Activated naive CD4-positive, alpha-beta T cell treated with anti-CD3 and anti-CD28 coated beads, Interleukin-2, amount 50 U/mL, for 16 hours (primary cell): ENCODE measurements around the gene COBL.
"Not testable (repeated sequence)": the region's sequence is repeated elsewhere in the genome, so short reads cannot be mapped to it uniquely, and the experiment has no call there.

Experiments used
- DNase-seq: peaks from one replicate; pipeline ENCODE4 v3.0.0-alpha.2; 2020

COBL gene

DNA sequence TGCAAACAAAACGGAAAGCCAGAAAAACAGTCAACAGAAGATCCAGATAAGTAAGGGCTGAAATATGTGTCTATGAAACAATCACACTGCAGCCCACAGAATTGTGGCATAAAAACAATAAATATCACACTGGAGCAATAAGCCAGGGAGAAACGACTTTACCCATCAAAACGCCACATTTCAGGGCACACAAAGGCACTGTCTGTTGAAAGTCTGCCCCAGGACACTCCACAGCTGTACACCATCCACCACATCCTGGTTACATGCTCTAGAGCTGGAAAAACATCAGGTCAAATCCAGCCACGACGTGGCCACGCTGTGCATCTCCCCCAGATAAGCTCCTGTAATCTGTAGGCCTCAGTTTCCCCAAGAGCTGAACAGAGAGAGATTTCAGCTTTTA, 88.7 kb downstream of the COBL start:
- DNase-seq: no peak

DNA sequence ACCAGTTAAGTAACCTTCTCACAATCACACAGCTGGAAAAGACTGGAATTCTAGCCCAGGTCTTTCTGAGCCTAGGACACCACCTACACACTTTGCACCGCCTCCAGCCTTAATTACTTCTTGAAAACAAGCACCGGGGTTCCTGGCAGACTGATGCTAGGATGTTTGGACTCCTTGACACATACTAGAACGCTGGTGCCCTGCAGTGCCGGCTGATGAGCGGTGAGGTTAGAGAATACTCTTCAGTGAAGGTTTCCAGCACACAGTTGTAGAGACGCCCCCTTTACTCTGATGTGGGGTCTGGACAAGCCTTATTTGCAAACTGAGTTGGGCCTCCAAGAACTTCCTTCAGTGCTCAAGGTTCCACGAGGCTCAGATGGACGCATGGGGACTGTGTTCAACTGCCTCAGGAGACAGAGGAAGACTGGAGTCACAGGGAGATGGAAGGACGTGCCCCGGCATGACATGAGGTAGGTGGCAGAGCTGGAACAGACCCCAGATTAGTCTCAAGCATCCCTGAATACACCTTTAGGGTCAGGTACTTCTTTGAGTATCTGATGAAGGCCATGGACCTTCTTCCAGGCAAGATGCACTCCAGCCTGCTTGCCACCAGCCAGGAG, 89.6 kb downstream of the COBL start:
- no peak for DNase-seq

DNA sequence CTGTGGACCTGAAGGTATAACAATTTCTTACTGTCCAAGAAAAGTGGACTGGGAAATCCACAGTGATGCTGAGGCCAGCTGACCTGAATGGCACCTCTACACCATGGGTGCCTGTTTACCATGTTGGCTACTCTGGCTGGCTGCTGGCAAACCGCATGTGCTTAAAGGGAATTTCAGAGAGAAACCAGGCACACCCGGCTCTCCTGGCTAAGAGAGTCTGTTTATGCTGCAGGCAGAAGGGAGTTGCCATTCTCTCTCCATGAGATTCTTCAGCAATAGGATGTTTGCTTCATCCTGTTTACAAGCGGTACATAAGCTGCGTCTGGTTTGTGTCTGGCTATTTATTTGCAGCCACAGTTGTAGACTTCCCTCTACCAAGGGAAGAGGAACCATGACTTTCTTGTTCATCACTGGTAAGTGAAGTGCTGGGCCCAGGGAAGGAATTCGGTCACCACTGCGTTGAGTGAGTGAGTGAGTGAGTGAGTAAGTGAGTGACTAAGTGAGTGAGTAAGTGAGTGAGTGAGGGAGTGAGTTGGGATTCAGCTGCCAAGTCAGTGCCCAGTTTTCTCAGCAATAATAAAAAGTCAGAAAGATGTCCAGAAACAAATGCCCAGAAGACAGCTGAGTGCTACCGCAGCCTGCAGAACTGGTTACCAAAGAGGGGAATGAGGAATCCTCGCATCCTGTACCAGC, 90.4 kb downstream of the COBL start:
- no peak for DNase-seq

DNA sequence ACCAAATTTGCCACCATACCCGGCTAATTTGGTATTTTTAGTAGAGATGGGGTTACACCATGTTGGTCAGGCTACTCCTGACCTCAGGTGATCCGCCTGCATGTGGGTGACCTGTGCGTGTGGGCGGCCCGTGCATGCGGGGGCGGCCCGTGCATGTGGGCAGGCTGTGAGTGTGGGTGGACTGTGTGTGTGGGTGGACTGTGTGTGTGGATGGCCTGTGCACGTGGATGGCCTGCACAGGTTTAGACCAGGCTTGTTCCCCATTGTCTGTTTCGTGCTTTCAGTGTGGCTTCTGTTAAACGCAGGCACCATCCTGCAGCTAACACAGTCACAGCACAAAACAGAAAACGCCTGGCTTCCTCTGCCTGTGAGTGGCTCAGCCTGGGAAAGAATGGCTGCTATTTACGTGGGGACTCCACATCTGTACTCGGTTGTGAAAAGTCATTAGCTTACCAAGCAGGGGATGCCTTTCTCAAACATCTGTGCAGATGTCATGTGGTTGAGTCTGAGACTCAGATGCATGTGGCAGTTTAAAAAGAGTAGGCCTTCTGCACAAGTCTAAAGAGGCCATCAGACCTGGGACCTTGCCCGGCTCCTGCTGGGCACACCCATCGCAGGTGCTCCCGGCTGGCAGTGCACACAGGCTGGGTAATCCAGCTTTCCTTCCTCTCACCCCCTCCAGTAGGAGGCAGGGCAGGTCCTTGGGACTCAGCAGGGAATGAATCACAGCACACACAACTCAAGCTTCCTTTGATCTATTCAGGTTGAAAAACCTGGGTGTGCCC, 91.6 kb downstream of the COBL start:
- DNase-seq: no peak

DNA sequence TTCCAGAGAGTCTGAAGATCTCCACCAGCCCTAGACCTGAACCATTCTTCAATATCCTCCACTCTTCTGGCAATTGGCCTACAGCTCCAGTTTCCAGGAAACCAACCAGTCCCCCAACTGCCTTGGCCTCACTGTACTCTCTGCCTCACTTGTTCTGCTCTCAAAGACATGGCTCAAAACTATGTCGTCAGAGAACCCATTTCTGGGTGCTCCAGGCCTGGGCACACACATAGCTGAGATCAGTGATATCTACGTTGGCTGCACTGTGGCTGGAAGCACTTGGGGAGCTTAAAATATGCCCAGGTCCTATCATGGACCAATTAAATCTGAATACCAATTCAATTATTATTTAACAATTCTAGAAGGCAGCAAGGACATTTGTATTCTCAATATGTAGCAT, 93.1 kb downstream of the COBL start:
- DNase-seq: no peak

DNA sequence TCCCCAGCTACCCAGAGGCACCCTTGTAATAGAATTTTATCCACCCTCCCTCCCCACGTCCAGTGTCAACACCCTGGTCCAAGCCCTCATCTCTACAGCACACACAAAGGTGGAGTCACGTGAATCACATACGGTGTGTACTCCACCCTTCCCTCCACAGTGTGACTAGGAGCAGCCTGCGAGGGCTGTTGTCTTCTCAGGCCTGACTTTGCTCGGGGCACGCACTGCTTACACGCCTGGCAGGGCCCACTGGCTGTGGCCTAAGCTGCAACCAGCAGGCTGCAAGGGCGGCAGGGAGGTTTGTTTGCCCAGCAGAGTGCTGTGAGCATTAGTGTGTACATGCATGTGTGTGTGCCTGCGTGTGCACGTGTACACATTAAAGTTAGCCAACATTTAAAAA, 93.7 kb downstream of the COBL start:
- no peak for DNase-seq

DNA sequence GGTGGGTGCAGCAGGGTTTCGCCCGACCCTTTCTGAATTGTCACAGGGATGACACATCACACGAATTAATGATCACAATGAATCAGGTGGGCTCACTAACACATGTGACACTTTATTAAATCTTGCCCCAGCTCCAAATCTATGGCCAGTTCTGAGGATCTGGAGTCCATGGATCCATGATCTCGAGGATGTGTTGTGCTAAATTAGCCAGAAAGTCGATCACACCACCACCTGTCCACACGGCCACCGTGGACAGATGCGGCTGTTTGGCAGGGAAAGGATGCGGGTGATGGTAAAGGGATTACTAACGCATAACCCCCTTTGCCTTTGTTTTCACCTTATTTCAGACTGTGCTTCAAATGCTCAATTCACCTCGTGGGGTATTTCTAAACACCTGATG, 96.4 kb downstream of the COBL start:
- no peak for DNase-seq

DNA sequence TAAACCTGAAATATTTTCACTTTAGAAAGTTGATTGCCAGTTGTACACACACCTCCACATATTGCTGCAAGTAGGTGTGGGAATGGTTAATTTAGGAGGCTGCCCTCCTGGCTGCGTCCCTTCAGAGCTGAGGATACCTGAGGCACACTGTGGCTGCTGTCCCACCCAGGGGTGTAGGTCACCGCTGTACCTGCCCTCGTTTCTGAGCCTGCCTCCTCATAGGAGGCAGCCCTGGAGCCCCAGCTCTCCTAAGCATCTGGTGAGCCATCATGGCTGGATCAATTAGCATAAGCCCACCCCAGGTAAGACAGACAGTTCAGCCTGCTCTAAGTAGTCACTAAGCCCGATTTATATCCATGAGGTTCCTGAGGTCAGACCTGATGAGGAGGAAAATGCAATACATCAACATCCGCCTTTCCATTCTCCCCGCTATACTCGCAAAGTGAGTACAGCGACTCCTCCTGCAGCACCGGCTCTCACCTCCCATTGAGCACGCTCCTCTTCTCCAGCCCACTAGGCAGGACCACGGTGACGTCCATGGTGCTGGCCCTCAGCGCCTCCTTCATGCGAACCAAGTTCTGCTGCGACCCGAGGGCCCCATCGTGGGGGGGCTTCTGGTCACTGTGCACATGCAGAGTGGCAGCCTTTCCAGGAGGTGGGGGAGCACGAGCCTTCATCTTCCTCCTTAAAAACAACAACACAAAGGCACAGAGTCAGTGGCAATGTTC, 97.2 kb downstream of the COBL start:
- DNase-seq: no peak

DNA sequence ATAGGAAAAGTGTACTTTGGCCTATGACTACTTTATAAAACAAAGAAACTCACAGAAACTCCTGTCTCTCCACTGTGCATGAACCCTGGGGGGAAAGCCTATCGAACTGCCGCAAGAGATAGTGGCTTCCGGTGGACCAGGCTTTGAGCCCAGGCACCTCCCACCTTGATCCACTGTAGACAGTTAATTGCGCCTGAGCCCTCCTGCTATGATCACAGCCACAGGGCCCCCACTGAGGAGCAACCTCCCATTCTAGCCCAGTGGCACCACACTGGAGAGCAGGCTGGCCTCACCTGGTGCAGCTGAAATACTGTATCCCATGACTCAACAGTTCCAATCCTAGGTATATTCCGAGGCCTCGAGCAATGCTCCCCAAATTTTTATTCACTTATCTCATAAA, 98.8 kb downstream of the COBL start:
- no peak for DNase-seq

DNA sequence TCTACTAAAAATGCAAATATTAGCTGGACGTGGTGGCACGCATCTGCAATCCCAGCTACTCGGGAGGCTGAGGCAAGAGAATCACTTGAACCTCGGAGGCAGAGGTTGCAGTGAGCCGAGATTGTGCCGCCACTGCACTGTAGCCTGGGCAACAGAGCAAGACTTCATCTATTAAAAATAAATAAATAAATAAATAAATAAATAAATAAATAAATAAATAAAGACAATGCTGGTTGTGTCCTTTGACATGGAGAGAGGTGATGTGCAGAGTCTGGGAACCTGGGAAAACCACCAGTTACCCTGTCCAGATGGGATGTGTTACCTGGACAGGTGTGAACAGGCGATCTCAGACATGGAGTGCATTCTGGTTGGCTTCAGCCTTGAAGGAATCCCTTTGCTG, 102.5 kb downstream of the COBL start:
- DNase-seq: no peak

DNA sequence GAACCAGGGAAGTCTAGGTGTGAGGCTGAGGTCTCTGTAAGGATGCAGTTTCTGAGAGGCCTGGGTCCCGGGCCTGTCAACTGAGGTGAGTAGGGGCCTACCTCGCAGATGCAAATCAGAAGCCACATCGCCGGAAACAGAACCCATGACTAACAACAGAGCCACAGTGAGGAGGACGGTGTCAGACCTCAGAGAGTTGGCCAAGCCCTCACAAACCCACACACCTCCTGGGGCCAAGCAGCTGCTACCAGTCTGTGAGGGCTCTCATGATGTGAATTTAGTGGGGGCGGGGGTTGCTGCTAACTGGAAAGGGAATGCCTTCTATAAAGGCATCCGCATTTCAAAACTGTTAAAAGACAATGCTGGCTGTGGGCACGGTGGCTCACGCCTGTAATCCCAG, 103.0 kb downstream of the COBL start:
- no peak for DNase-seq

DNA sequence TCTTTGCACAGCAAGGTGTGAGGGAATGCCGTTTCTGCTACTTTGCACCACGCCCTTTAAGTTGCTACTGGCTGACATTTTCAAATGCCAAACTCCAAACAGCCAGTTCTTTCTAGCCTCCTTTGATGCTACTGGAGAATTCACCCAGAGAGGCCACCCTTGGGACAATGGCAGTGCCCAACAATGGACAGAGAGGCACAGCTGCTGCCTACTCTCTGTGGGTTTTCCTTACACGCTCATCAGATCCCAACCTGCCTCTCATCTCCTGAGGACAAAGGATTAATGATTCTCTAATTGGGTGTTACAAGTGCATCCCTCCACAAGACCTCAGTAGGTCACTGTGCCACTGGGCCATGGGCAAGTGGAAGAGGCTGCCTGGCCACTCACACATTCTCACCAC, 105.8 kb downstream of the COBL start:
- no peak for DNase-seq

DNA sequence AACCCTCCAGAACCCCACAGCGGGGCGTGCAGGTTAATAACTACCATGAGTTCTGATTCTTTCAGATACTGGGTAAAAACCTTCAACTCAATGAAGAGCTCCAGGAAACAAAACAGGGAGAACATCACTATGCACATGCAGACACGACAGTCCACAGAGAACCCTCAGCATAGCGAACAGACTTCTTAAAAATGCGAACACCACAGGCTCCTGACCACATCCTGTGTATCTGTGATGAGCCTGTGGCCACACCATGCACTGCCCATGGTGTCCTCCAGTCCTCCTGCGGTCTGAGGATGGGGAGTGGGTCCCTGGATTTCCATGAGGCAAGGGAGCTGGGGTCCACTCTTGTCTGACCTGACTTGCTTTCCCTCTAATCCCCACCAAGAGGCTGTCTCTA, 107.2 kb downstream of the COBL start:
- no peak for DNase-seq

DNA sequence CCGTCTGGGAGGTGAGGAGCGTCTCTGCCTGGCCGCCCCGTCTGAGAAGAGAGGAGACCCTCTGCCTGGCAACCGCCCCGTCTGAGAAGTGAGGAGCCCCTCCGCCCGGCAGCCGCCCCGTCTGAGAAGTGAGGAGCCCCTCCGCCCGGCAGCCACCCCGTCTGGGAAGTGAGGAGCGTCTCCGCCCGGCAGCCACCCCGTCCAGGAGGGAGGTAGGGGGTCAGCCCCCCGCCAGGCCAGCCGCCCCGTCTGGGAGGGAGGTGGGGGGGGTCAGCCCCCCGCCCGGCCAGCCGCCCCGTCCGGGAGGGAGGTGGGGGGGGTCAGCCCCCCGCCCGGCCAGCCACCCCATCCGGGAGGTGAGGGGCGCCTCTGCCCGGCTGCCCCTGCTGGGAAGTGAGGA, 108.5 kb downstream of the COBL start:
- not testable (repeated sequence) for DNase-seq

DNA sequence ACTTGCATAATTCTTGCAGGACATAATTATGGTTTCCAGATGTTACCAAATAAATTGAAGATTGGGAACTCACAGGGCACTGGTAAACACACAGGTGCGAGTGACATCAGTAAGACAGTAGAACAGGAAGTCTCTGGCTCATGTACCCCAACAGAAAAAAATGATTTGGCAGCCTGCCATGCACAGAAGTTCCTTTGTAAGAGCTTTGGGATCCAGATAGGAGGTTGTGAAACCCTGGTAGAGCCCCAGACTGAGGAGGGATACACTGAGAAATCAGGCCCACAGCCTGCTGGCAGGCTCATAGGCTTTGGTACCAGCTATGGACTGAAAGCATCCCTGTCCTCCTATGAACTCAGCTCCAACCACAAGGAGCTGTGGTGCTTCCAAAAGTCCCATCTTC, 118.0 kb downstream of the COBL start:
- DNase-seq: no peak

DNA sequence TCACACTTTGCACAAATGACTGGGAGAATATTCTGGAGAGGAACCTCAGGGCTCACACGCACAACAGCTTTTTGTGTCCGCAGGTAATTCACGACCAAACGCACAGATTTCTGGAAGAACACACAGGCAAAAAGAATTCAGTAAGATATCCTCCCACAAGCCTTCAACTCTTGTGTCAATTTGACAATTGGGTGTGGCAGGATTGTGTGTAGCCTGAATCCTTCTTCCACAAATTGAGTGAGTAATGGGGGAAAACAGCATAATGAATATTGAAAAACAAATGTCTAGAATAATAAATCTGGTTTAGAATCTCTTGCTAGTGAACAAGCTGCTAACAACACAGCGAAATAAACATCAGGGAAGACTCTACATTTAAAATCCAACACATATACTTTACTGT, 125.6 kb downstream of the COBL start:
- no peak for DNase-seq

DNA sequence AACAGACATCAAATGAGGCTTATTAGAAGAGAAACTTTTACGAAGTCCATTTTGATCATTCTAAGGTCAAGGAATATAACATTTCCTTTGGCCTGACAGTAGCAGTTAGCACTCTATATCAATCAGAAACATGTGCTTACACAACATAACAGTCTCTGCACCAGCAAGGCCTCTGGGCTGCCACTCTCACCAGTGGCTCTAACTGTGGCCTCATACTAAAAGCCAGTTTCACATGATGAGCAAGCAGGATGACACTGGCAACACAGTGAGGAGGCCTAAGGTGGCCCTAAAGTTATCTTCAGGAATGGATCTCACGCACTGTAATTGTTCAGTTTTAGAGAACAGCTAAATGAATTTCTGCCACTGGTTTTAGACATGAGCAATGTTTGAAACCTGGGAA, 126.8 kb downstream of the COBL start:
- DNase-seq: no peak

DNA sequence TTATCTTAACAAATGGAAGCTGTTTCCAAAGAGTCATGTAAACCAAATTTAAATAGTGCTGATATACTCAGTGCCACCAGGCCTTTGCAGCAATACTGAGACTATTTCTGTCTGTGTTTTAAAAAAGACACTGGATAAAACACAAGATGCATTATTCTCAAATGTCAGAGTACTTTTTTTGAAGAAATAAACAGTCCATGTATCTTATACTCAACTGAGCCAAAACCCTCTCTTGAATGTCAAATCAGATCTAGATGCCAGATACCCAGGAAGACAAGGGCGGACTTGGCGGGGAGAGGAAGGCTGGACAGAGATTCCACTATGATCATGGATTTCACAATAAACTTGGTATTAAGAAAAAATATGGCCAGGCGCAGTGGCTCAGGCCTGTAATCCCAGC, 127.6 kb downstream of the COBL start:
- no peak for DNase-seq

DNA sequence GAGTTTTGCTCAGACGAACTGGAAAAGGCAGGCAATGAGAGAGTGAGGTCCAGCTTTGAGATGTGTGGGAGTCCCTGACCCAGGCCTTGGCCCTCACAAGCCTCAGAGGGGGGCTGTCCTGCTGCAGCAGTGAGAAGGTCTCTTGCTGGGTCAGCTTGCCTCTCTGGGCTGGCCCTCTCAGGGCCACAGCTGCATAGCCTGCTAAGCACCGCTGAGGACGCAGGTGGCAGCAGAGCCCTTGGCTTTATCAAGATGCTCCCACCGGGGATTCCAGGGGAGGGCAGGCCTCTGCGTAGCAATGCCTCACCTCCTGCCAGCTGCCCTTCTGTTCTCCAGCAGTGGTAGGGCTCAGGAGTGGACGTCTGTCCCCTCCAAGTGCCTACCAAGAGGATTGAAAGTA, 128.7 kb downstream of the COBL start:
- no peak for DNase-seq

DNA sequence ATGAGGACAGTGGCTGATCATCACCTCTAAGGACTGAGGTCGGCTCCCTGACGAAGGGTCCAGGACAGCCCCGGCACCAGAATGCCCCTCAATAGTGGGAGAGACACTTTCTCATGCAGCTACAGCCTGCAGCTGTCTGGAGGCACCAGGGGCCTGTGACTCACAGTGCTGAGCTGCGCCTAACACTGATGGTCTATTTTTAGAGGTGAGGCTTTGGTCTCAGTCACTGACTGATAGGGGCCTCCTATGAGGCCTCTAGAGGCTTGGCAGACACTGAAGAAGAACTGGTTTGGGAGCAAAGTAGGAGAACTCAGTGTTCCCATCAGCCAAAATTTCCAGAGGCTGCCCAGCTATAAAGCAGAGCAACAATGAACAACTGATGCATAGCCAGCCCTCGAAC, 130.1 kb downstream of the COBL start:
- DNase-seq: no peak

DNA sequence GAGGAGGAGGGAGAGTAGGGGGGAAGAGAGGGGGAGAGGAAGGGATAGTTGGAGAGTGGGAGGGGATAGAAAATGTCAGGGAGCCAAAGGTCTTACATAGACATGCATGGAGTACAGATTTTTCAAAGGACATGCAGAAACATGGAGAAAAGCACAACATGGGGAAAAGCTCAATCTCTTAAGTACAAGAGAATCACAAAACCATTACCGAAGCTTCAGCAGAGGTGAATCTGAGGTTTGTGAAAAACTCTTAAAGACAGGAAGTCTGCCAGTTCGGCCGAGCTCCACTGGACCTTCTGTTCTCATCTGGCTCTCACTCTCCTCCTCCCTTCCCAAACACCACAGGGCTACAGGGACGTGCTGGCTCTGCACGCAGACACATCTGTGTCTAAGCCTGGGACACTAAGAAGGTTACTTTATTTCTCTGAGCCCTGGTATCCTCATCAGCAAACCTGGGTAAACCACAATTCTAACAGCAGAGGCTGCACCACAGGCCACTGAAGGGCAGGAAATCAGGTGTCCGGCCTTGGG, 133.9 kb downstream of the COBL start:
- no peak for DNase-seq

DNA sequence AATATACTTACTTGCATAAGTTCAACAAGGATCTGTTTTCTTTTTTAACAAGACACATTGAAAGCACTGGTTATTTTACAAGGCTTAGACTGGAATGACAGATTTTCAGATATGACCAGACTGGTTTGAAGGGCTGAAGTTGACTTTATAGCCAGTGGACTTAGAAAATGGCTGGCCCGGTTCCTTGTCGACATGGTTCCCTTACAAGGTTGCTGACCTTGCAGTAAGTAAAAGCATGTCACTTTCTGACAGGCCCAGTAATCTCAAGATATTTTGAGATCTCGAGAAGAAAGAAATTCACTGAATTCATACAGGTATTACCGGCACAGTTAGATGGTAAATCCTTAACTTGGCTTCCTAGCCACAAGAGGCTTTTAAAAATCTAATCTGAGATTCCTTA, 136.5 kb downstream of the COBL start:
- DNase-seq: no peak

DNA sequence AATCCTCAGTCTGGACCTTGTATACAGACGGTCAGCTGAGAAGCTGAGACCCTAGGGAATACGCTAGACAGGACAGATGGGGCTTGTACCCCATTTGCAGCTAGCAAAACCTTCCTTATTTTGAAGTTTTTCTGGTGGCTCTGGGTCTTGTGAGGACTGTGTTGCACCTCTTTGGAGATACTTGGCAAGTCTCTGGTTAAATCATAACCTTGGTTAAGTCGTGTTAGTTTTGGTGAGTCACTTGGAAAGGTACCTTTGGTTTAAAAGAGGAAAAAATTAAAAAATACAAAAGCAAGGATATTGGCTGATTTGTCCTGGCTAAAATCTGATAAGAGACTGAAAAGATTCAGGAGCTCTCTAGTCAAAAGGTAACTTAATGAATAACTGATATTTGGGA, 140.6 kb downstream of the COBL start:
- no peak for DNase-seq
